Activated naive CD8-positive, alpha-beta T cell treated with anti-CD3 and anti-CD28 coated beads, Interleukin-2, amount 10 ng/mL, durations not matched to agents 7 days and 5 days (primary cell): ENCODE data around the gene TLK1. TPM values are rescaled to one million over a fixed set of nuclear protein-coding genes. Genes with fewer than 3 reads are reported as not detected.

Source experiments
- ATAC-seq: fragments of 150-1000 bp; cut with Tn5 transposase; one replicate; pipeline ENCODE4 v1.10.0; 2021; ENCODE audit warnings: low read depth, moderate library complexity
- POLR2A ChIA-PET: fragments of 350-600 bp; sonication (Branson Sonifier 250); formaldehyde crosslinking; loops from one replicate; lab custom pipeline; 2021; ENCODE audit warnings: antibody characterized with exemption; lab: Charles Lee
- DNase-seq: peaks from one replicate; pipeline ENCODE4 v3.0.0; 2021
- H3K27ac Mint-ChIP-seq: one replicate; pipeline ENCODE4 v1.8.0; 2022; ENCODE audit warnings: mild to moderate bottlenecking, mixed read lengths
- H3K27me3 Mint-ChIP-seq: one replicate; pipeline ENCODE4 v1.8.0; 2022; ENCODE audit warnings: mild to moderate bottlenecking, moderate library complexity, mixed read lengths
- H3K36me3 Mint-ChIP-seq: one replicate; pipeline ENCODE4 v1.8.0; 2021; ENCODE audit warnings: mild to moderate bottlenecking, mixed read lengths
- H3K4me1 Mint-ChIP-seq: one replicate; pipeline ENCODE4 v1.8.0; 2021; ENCODE audit warnings: mixed read lengths
- H3K4me3 Mint-ChIP-seq: one replicate; pipeline ENCODE4 v1.8.0; 2022; ENCODE audit warnings: mild to moderate bottlenecking, moderate library complexity, mixed read lengths
- H3K9me3 Mint-ChIP-seq: one replicate; pipeline ENCODE4 v1.8.0; 2021; ENCODE audit warnings: mixed read lengths
- total RNA-seq, 2 experiments: library from RNA; stranded (reverse); gene quantifications; one replicate each; pipeline ENCODE4 v1.2.3, GENCODE V29; 2021

Gene TLK1
- total RNA-seq, 2 experiments from 2014 or later, result 89.9 to 91.5 TPM

GRCh38 chr2:170967553-170967952 is 193.1 kb downstream of the TLK1 start:
- ATAC-seq, result no peak
- POLR2A ChIA-PET, result no interaction called here

GRCh38 chr2:170966648-170967396 is 193.9 kb downstream of the TLK1 start:
- H3K9me3 Mint-ChIP-seq, result no peaks in the 10 kb centered on the region
- ATAC-seq (peak; percentile 39), DNase-seq (no peak)
- H3K4me3 Mint-ChIP-seq, result no peak overlapping the region
- no peak overlapping the region for H3K27ac Mint-ChIP-seq
- peaks cover 2% of the 10 kb centered on the region for H3K4me1 Mint-ChIP-seq
- POLR2A ChIA-PET, result no interaction called here
- H3K36me3 Mint-ChIP-seq, result peaks cover 7% of the 10 kb centered on the region
- no peaks in the 10 kb centered on the region for H3K27me3 Mint-ChIP-seq

More at GRCh38 chr2:170967553-170967952, 193.1 kb downstream of the TLK1 start:
- peaks cover 7% of the 10 kb centered on the region for H3K36me3 Mint-ChIP-seq
- H3K27me3 Mint-ChIP-seq, result no peaks in the 10 kb centered on the region
- no peak for DNase-seq
- no peaks in the 10 kb centered on the region for H3K9me3 Mint-ChIP-seq
- H3K4me1 Mint-ChIP-seq, result peaks cover 4% of the 10 kb centered on the region
- H3K27ac Mint-ChIP-seq, result no peak overlapping the region
- no peak overlapping the region for H3K4me3 Mint-ChIP-seq

- Mint-ChIP-seq H3K9me3 (no peaks in the 10 kb centered on the region), H3K4me1 (peaks cover 2% of the 10 kb centered on the region), H3K27me3 (no peaks in the 10 kb centered on the region), H3K27ac (no peak overlapping the region), H3K36me3 (peaks cover 7% of the 10 kb centered on the region), H3K4me3 (no peak overlapping the region)
- no peak for ATAC-seq
- DNase-seq, result no peak
- POLR2A ChIA-PET, result interaction anchor here (0.6 kb wide), 1 partner anchor 321 kb away, joined by 4 read pairs; no protein-coding TSS in a partner anchor
Observed at GRCh38 chr2:170965446-170966225, 195.1 kb downstream of the TLK1 start.

- H3K4me1 Mint-ChIP-seq, result peaks cover 3% of the 10 kb centered on the region
- H3K27me3 Mint-ChIP-seq, result no peaks in the 10 kb centered on the region
- ATAC-seq (no peak), DNase-seq (no peak)
- no peaks in the 10 kb centered on the region for H3K9me3 Mint-ChIP-seq
- H3K36me3 Mint-ChIP-seq, result peaks cover 14% of the 10 kb centered on the region
- H3K27ac Mint-ChIP-seq, result no peak overlapping the region
- POLR2A ChIA-PET, result no interaction called here
- H3K4me3 Mint-ChIP-seq, result no peak overlapping the region
Observed at GRCh38 chr2:170963386-170963785, 197.3 kb downstream of the TLK1 start.

- no peaks in the 10 kb centered on the region for H3K27me3 Mint-ChIP-seq
- H3K4me3 Mint-ChIP-seq, result no peak overlapping the region
- H3K36me3 Mint-ChIP-seq, result peaks cover 35% of the 10 kb centered on the region
- DNase-seq, result no peak
- H3K9me3 Mint-ChIP-seq, result no peaks in the 10 kb centered on the region
- POLR2A ChIA-PET, result no interaction called here
- ATAC-seq, result no peak
- no peaks in the 10 kb centered on the region for H3K4me1 Mint-ChIP-seq
- no peak overlapping the region for H3K27ac Mint-ChIP-seq
Observed at GRCh38 chr2:170953941-170954340, 206.8 kb downstream of the TLK1 start.

- Mint-ChIP-seq H3K4me3 (no peak overlapping the region), H3K4me1 (peaks cover 2% of the 10 kb centered on the region), H3K27me3 (no peaks in the 10 kb centered on the region), H3K27ac (no peak overlapping the region), H3K36me3 (peaks cover 36% of the 10 kb centered on the region), H3K9me3 (no peaks in the 10 kb centered on the region)
- POLR2A ChIA-PET, result no interaction called here
- DNase-seq (no peak), ATAC-seq (no peak)
Observed at GRCh38 chr2:170950221-170950761, 210.4 kb downstream of the TLK1 start.

- no peak overlapping the region for H3K4me3 Mint-ChIP-seq
- no peaks in the 10 kb centered on the region for H3K27me3 Mint-ChIP-seq
- no peaks in the 10 kb centered on the region for H3K9me3 Mint-ChIP-seq
- ATAC-seq (no peak), DNase-seq (no peak)
- H3K4me1 Mint-ChIP-seq, result peaks cover 2% of the 10 kb centered on the region
- POLR2A ChIA-PET, result no interaction called here
- H3K27ac Mint-ChIP-seq, result no peak overlapping the region
- peaks cover 28% of the 10 kb centered on the region for H3K36me3 Mint-ChIP-seq
Observed at GRCh38 chr2:170949415-170949814, 211.3 kb downstream of the TLK1 start.

GRCh38 chr2:170944545-170944944 is 216.1 kb downstream of the TLK1 start:
- H3K27me3 Mint-ChIP-seq, result no peaks in the 10 kb centered on the region
- POLR2A ChIA-PET, result no interaction called here
- no peak overlapping the region for H3K4me3 Mint-ChIP-seq
- no peak overlapping the region for H3K27ac Mint-ChIP-seq
- DNase-seq, result no peak
- ATAC-seq, result no peak
- no peaks in the 10 kb centered on the region for H3K9me3 Mint-ChIP-seq
- peaks cover 16% of the 10 kb centered on the region for H3K36me3 Mint-ChIP-seq
- H3K4me1 Mint-ChIP-seq, result peaks cover 25% of the 10 kb centered on the region

- no peaks in the 10 kb centered on the region for H3K9me3 Mint-ChIP-seq
- ATAC-seq (no peak), DNase-seq (no peak)
- no peak overlapping the region for H3K27ac Mint-ChIP-seq
- POLR2A ChIA-PET, result no interaction called here
- peaks cover 14% of the 10 kb centered on the region for H3K36me3 Mint-ChIP-seq
- H3K4me1 Mint-ChIP-seq, result peaks cover 32% of the 10 kb centered on the region
- H3K27me3 Mint-ChIP-seq, result no peaks in the 10 kb centered on the region
- no peak overlapping the region for H3K4me3 Mint-ChIP-seq
Observed at GRCh38 chr2:170943596-170943995, 217.1 kb downstream of the TLK1 start.

GRCh38 chr2:170943041-170943440 is 217.7 kb downstream of the TLK1 start:
- peaks cover 32% of the 10 kb centered on the region for H3K4me1 Mint-ChIP-seq
- no peaks in the 10 kb centered on the region for H3K9me3 Mint-ChIP-seq
- no peak overlapping the region for H3K4me3 Mint-ChIP-seq
- ATAC-seq (no peak), DNase-seq (no peak)
- H3K27me3 Mint-ChIP-seq, result no peaks in the 10 kb centered on the region
- peaks cover 14% of the 10 kb centered on the region for H3K36me3 Mint-ChIP-seq
- POLR2A ChIA-PET, result no interaction called here
- H3K27ac Mint-ChIP-seq, result no peak overlapping the region

- POLR2A ChIA-PET, result no interaction called here
- H3K4me3 Mint-ChIP-seq, result no peak overlapping the region
Observed at GRCh38 chr2:170942615-170943014, 218.1 kb downstream of the TLK1 start.

More at GRCh38 chr2:170942615-170943014, 218.1 kb downstream of the TLK1 start:
- H3K27ac Mint-ChIP-seq, result no peak overlapping the region
- ATAC-seq, result no peak
- peaks cover 14% of the 10 kb centered on the region for H3K36me3 Mint-ChIP-seq
- H3K4me1 Mint-ChIP-seq, result peaks cover 32% of the 10 kb centered on the region
- no peak for DNase-seq
- no peaks in the 10 kb centered on the region for H3K9me3 Mint-ChIP-seq
- no peaks in the 10 kb centered on the region for H3K27me3 Mint-ChIP-seq
